Stimulated activated CD8-positive, alpha-beta memory T cell treated with anti-CD3 and anti-CD28 coated beads, Interleukin-7, amount 100 ng/mL, for 4 hours (primary cell): Measurements from ENCODE around the gene OR8G5.
"Not testable (repeated sequence)": the region's sequence is repeated elsewhere in the genome, so short reads cannot be mapped to it uniquely, and the experiment has no call there.

ENCODE experiments used
- DNase-seq, 2 donors: peaks; one replicate each; pipeline ENCODE4 v3.0.0-alpha.2; 2020; ENCODE audit warnings: low read depth in 2 of 2

OR8G5 gene, protein sequence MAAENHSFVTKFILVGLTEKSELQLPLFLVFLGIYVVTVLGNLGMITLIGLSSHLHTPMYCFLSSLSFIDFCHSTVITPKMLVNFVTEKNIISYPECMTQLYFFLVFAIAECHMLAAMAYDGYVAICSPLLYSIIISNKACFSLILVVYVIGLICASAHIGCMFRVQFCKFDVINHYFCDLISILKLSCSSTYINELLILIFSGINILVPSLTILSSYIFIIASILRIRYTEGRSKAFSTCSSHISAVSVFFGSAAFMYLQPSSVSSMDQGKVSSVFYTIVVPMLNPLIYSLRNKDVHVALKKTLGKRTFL

DNA sequence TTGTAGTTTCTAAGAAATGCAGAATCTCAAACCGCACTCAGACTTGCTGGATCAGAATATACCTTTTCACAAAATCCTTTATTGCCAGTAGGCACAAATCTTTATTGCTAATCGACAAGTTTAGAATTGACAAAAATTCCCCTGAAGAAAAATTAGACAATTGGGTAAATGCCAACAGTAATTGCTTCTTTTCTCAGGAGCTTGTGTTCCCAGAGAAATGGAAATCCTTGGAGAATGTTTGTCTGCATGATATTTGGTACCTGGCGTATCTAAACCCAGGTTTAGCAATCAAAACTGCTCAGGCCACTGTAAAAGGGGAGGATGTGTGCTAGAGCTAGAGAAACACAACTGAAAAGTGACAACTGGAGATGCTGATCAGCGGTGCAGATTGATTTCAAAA is at the start of gene OR8G5:
TSS of gene OR8G5 (plus strand) at position 301 of the 400 bp plus-strand sequence. CDS start 8,556 bp downstream, outside the sequence.
- DNase-seq, result no peak

DNA sequence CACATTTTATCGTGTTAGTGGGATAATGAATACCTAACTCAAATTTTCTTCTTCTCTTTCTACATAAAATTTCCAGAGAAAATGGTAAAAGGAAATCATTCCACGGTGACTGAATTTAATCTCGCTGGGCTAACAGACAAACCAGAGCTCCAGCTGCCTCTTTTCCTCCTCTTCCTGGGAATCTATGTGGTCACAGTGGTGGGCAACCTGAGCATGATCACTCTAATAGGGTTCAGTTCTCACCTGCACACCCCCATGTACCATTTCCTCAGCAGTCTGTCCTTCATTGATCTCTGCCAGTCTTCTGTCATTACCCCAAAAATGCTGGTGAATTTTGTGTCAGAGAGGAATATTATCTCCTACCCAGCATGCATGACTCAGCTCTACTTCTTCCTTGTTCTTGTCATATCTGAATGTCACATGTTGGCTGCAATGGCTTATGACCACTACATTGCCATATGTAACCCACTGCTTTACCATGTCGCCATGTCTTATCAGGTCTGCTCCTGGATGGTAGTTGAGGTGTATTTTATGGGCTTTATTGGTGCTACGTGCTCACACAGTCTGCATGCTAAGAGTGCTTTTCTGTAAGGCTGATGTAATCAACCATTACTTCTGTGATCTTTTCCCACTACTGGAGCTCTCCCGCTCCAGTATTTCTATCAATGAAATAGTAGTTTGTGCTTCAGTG is 48.9 kb upstream of the OR8G5 start:
- no peak for DNase-seq

DNA sequence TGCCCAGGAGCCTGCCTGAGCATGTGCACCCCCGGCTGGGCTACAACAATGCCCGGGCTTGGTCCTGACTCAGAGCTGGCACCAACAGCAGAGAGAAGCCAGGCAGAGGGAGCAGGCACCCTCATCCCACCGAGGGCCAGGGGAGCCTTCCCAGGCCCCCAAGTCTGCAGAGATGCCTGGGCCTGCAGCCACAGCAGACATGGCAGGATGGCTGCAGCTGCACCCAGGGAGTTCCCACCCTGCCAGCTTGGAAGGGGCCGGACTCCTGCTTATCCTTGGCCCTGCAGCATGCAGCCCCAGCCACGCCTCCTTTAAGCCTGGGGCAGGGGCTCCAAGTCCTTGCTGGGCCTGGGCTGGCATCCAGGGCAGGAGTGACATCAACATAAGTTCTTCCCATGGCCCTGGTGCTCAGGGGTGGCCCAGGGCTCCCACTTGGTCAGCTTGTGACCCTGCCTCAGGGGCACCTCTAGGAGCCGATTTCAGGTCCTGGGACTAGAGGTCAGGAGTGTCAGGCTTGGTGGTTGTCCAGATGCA is 46.3 kb upstream of the OR8G5 start:
- DNase-seq, result no peak

DNA sequence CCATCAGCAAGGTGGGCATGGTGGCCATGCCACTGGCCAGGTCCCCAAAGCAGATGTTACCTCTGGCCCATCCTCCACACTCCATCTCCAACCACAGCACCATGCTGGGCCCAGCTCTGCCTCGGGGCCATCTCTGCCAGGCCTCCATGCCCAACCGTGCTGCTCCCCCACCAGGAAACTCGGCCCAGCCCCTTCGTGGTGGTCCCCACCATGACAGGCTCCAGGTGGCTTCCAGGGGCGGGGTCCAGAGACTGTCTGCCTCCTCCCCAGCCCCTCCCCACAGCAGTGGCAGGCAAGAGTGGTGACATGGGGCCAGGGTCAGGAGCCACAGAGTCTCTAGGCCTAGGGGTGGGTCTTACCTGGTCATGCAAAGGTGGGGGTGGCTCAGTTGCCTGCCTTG is 45.8 kb upstream of the OR8G5 start:
- no peak for DNase-seq

DNA sequence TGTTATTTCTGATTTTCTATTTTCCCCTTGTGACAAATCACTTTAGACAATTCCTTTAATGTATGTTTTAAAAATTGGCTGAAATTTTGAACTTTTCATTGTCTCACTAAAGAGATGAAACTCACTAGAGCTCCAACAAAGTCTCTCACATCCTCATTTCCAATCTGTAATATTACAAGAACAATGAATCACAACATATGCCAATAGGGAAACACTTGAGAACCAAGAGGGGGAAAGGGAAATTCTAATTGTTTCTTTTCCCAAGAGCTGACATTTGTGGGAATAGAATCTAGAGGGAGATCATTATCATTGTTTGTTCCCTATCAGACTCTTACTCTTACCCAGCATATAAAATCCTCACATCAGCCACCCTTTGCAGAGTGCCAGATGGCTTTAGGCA is 44.9 kb upstream of the OR8G5 start:
- no peak for DNase-seq

DNA sequence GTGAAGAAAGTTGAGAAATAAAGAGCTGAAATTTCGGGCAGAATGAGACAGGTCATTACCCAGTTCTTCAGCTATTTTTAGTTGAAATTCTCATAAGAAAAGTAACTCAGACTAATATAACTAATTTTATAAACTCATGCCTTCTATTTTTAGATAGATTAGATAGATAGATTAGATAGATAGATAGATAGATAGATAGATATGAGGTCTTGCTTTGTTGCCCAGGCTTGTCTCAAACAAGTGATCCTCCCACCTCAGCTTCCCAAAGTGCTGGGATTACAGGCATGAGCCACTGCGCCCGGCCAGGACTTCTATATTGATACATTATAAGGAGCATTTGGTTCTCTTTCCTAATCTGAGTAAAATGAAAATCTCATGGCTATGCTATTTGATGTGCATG is 42.1 kb upstream of the OR8G5 start:
- DNase-seq, result no peak

DNA sequence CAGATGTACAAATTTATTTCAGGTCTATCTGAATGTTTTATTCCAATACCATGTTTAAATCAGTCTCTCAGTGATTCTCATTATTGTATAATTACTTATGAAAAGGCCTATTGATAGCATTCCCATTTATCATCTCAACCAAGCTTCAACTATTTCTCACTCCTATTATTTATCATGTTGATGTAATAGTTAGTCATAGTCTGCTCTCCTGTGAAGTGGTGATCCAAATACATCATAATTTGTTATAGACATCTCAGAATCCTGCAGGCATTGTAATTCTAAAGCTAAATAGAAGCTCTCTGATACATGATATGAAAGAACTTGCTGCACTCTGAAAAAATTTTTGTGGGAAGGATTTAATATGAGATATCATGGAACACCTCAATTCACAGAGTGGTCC is 37.0 kb upstream of the OR8G5 start:
- no peak for DNase-seq

DNA sequence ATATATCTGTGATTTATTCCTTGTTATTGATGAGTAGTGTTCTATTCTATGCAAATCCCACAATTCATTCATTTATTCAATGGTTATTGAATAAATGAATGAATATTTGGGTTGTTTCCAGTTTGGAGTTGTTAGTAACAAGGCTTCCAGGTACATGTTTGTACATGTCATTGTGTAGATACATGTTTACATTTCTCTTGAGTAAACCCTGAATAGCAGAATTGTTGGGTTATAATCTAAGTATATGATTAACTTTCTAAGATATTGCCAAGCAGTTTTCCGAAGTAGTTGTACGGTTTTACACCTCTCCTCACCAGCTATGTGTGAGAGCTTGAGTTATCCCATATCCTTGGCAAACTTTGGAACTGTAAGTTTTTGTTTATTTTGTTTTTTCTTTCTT is 33.8 kb upstream of the OR8G5 start:
- DNase-seq, result no peak

DNA sequence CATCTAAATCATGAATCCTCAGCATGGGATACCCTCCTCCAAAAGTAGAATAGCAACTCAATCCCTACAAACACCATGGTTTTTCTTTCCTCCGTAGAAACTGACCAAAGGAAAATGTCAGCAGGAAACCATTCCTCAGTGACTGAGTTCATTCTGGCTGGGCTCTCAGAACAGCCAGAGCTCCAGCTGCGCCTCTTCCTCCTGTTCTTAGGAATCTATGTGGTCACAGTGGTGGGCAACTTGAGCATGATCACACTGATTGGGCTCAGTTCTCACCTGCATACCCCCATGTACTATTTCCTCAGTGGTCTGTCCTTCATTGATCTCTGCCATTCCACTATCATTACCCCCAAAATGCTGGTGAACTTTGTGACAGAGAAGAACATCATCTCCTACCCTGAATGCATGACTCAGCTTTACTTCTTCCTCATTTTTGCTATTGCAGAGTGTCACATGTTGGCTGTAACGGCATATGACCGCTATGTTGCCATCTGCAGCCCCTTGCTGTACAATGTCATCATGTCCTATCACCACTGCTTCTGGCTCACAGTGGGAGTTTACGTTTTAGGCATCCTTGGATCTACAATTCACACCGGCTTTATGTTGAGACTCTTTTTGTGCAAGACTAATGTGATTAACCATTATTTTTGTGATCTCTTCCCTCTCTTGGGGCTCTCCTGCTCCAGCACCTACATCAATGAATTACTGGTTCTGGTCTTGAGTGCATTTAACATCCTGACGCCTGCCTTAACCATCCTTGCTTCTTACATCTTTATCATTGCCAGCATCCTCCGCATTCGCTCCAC is 31.4 kb upstream of the OR8G5 start:
- DNase-seq, result not testable (repeated sequence)

DNA sequence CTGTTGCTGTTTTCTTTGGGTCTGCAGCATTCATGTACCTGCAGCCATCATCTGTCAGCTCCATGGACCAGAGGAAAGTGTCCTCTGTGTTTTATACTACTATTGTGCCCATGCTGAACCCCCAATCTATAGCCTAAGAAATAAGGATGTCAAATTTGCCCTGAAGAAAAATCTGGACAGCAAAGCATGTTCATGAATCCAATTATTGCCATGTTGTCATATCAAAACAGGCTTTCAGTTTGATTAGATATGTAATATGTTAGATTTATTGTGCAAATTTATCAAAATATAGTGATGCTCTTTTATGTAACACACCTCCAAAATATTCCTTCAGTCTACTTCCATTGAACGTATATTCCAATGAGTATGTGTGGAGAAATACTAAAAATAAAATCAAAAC is 30.7 kb upstream of the OR8G5 start:
- DNase-seq, result no peak

DNA sequence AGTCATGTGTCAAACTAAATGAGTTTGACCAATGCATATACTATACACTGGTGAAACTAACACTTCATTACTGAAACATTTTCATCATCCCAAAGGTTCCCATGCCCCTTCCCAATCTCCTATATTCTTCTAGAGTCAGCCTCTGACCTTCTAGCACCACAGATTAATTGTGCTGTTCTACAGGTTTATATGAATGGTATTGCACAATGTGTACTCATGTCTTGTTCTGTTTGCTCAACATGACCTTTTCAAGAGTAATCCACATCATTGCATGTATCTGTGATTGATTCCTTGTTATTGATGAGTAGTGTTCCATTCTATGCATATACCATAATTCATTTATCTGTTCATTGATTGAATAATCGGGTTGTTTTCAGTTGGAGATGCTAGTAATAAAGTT is 22.8 kb upstream of the OR8G5 start:
- DNase-seq, result no peak

DNA sequence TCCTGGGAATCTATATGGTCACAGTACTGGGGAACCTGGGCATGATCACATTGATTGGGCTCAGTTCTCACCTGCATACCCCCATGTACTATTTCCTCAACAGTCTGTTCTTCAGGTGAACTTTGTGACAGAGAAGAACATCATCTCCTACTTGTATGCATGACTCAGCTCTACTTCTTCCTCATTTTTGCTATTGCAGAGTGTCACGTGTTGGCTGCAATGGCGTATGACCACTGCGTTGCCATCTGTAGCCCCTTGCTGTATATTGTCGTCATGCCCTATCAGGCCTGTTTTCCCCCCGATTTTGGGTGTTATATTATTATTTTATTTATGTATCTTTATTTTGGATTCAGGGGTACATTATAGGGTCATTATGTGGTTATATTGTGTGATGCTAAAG is 17.7 kb upstream of the OR8G5 start:
- no peak for DNase-seq

DNA sequence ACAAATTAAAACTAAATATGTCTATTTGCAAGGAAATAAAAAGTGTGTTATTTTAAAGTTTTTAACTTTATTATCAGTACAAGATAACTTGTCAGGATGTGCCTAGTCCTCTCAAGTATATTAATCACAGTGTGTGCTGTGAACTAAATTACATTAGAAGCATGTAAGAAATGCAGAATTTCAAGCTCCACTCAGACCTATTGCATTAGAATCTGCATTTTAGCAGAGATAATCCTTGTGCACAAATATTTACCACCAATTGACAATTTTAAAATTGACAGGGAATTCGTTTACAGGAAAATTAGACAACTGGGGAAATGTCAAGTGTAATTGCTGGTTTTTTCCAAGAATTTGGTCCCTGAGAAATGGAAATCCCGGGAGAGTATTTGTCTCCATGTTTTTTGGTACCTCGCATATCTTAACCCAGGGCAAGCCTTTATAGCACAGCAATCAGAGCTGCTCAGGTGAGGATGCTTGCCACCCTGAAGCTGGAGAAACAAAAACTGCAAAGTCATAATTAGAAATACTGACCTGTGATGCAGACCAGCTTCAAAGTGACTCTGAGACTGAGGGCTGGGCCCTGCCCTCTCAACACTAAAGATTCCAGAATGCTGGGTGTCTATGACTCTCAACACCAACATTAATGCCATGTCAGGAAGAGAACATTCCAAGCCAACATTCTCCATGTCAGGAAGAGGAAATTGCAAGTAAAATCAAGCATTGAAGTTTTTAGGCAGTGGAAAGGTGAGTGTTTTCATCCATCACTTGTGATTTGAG is 15.4 kb upstream of the OR8G5 start, which contains the start of gene OR8G1:
TSS of gene OR8G1 (plus strand) at position 475 of the 777 bp plus-strand sequence. CDS start 8,581 bp downstream, outside the sequence.
- no peak for DNase-seq

DNA sequence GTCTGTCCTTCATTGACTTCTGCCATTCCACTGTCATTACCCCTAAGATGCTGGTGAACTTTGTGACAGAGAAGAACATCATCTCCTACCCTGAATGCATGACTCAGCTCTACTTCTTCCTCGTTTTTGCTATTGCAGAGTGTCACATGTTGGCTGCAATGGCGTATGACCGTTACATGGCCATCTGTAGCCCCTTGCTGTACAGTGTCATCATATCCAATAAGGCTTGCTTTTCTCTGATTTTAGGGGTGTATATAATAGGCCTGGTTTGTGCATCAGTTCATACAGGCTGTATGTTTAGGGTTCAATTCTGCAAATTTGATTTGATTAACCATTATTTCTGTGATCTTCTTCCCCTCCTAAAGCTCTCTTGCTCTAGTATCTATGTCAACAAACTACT is 6.3 kb upstream of the OR8G5 start:
- DNase-seq, result not testable (repeated sequence)

DNA sequence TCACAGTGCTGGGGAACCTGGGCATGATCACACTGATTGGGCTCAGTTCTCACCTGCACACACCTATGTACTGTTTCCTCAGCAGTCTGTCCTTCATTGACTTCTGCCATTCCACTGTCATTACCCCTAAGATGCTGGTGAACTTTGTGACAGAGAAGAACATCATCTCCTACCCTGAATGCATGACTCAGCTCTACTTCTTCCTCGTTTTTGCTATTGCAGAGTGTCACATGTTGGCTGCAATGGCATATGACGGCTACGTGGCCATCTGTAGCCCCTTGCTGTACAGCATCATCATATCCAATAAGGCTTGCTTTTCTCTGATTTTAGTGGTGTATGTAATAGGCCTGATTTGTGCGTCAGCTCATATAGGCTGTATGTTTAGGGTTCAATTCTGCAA is 8.9 kb downstream of the OR8G5 start:
- DNase-seq, result not testable (repeated sequence)

DNA sequence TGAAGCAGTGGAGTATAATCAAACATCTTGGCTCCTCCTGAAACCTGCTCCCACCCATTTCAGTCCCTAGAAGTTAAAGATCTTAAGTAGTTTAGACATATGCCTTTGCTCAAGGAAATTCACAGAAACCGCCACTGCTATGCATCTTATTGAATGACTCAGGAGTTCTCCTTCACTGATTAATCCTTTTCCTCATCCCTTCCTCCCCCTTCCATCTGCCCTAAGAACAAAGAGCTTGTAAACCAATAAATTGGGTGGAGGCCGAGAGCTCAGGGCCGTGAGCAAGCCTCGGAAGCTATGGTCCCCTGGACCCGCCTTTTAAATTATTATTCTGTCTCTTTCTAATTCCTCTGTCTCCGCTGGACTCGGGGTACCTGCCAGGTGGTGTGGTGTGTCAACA is 14.7 kb downstream of the OR8G5 start:
- not testable (repeated sequence) for DNase-seq

DNA sequence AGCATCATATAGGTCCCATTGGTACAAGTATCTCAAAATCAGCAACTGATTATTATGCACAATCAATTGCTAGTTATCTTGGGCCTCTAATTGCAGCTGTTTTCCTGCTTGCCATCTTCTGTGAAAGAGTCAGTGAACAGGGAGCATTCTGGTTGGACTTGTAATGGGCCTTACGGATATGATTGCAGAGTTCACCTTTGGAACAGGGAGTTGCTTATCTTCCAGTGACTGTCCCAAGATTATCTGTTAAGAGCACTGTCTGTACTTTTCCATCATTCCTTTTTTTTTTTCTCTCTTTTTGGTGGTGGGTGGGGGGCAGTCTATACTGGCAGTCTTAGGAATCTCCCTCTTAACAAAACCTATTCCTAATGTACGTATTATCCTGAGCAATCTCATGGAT is 17.8 kb downstream of the OR8G5 start:
- DNase-seq, result no peak

DNA sequence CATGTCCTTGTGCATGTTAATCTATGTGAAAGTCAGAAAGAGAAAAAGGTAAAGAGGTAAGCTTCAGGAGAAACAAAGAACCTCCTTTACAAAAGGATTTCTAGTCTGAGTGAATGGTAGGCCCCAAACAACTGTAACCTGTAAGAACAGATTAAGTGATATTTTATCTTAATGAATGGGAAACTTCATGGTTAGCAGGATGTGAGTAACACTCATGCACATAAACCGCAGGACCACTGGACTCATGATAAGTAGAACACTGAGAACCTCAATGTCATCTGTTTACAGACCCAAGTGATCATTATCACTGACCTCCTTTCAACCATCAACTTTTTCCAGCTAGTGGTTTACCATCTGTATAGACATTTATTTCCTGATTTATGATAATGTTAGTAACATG is 19.9 kb downstream of the OR8G5 start:
- no peak for DNase-seq

DNA sequence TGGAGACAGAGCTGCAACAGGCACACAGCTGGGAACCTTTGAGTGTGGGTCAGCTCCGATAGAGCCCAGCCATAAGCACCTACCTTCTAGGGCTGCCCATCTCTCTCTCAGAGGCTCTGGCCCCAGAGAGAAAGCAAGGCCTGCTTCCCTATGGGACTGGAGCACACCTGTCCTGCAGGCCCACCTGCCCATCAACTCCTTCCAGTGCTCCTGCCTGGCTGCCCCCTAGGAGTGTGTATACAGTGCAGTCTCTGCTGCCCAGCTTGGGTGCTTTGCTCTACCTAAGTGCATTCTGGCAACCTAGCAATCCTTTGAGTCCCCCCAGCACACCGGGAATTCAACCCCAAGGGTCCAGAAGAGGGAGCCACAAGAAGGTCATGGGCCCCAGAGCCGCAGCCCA is 21.0 kb downstream of the OR8G5 start:
- DNase-seq, result no peak

DNA sequence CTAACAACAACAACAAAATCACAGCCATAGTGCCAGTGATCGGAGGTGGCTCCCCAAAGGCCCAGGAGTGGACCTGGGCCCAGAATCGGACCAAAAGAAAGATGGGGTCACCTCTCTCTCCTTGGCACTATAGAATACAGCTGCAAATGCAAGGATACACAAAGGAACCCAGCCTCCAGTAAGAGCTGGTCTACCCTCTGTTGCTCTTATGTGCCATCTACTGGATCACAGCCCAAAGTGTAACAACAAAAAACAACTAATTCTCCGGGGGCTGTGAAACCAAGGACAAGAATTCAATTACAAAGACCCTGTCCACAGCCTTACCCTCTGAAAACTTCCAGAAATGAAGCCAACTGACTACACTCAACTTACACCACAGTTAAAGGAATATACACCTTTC is 21.6 kb downstream of the OR8G5 start:
- DNase-seq, result no peak

DNA sequence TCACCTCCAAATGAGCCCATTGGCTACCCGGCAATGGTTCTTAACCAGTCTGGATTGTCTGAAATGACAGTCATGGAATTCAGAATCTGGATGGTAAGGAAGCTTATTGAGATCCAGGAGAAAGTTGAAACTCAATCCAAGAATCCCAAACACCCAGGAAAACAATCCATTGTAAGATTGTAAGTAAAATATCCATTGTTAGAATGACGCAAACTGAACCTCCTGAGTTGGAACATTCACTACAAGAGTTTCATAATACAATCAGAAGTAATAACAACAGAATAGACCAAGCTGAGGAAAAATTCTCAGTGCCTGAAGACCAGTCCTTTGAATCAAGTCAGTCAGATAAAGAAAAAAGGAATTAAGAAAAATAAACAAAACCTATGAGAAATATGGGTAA is 22.1 kb downstream of the OR8G5 start:
- DNase-seq, result no peak
